ENCODE measurements around the gene SLF2. TPM values are rescaled to one million over a fixed set of nuclear protein-coding genes. Genes with fewer than 3 reads are reported as not detected.

The SLF2 gene
- total and polyA plus RNA-seq, 2 of the 8 experiments (the other 6 are each of a cell fraction or from before 2014, with no cell fraction given): 5.5 to 20.9 TPM

DNA sequence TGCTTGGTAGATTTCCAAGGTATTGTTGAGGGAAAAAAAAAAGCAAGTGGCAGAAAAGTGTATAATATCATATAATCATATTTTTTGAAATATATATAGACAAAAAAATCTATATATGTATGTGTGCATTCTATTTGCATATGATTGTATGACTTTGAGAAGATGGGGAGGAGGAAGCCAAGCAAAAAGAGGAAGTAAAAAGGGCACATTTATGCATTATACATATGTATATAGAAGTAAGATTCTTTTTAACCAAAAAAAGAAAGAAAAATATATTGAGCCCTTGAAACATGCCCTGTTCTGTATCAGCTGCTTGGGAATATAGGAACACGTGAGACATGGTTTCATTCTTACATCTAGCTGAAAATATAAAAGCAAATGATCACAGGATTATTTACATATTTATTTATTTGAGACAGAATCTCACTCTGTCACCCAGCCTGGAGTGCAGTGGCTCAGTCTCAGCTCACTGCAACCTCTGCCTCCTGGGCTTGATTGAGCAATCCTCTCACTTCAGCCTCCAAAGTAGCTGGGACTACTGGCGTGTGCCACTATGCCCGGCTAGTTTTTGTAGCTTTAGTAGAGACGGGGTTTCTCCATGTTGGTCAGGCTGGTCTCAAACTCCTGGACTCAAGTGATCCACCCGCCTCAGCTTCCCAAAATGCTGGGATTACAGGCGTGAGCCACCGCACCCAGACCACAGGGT, 18.0 kb upstream of the SLF2 start:
- Histone ChIP-seq H4K20me1 (replicated peaks in 1 of 2; ENCODE audit: control insufficient read depth in 1 of 2, insufficient read depth in 2 of 2, low read length in 2 of 2) (no peaks in the 10 kb centered on the region), H3K4me3 (ENCODE audit: extremely low read depth in 1 of 4, insufficient read depth in 2 of 4, low read depth in 3 of 4, low read length in 4 of 4) (no peak overlapping the region), H3K18ac (ENCODE audit: extremely low read depth, low read length) (no peak overlapping the region), H3K27ac (ENCODE audit: low read depth, low read length) (no peak overlapping the region), H4K91ac (replicated peaks; ENCODE audit: insufficient read length, low read length) (no peak overlapping the region), H3K36me3 (ENCODE audit: control insufficient read depth in 2 of 4, insufficient read depth in 4 of 4, low read length in 3 of 4) (no peaks in the 10 kb centered on the region), H2BK5ac (ENCODE audit: low read depth, low read length) (no peak overlapping the region), H3K79me2 (ENCODE audit: control insufficient read depth in 1 of 2, insufficient read depth in 2 of 2, low read length in 2 of 2) (no peaks in the 10 kb centered on the region), H3K4ac (replicated peaks; ENCODE audit: insufficient read length, low read depth, low read length) (no peak overlapping the region), H3K4me2 (ENCODE audit: insufficient read depth in 1 of 2, low read depth in 2 of 2, low read length in 2 of 2) (no peak overlapping the region), H2AK5ac (ENCODE audit: low read depth, low read length) (no peak overlapping the region), H3K23me2 (ENCODE audit: low read depth, low read length) (no peaks in the 10 kb centered on the region; the same call in 1 of the 2 replicates), H2BK15ac (ENCODE audit: low read length) (no peak overlapping the region), H4K8ac (ENCODE audit: extremely low read depth, insufficient read depth, low read length) (no peak overlapping the region), H3K27me3 (replicated peaks in 1 of 4; ENCODE audit: control insufficient read depth in 3 of 4, extremely low read depth in 1 of 4, insufficient read depth in 3 of 4, low read length in 3 of 4) (no peaks in the 10 kb centered on the region), H2BK12ac (ENCODE audit: low read depth, low read length) (no peak overlapping the region), H3K79me1 (ENCODE audit: low read depth, low read length) (no peaks in the 10 kb centered on the region), H4K5ac (ENCODE audit: insufficient read length, low read depth, low read length) (no peak overlapping the region), H2AFZ (ENCODE audit: low read length) (no peak overlapping the region), H2BK20ac (ENCODE audit: low read length) (no peak overlapping the region), H3K14ac (ENCODE audit: insufficient read length) (no peak overlapping the region), H3K56ac (replicated peaks; ENCODE audit: insufficient read length, low read depth, low read length) (no peak overlapping the region), H3K23ac (ENCODE audit: insufficient read length) (no peak overlapping the region), H3K4me1 (replicated peaks in 1 of 4; ENCODE audit: control insufficient read depth in 3 of 4, insufficient read depth in 4 of 4, low read length in 3 of 4) (peaks cover 0 to 8% (median 3%) of the 10 kb centered on the region in 4 experiments; a peak in 3 of 7 replicates), H3K9ac (replicated peaks in 1 of 4; ENCODE audit: extremely low read depth in 1 of 4, low read depth in 3 of 4, low read length in 3 of 4) (no peak overlapping the region), H3K9me3 (ENCODE audit: insufficient read depth in 2 of 2, low read depth in 1 of 2, low read length in 1 of 2) (no peaks in the 10 kb centered on the region), H2BK120ac (replicated peaks; ENCODE audit: low read depth, low read length) (no peak overlapping the region)
- DNase-seq (ENCODE audit: low read depth in 1 of 2, low spot score in 2 of 2) (peak in 1 of 2 experiments; percentile 24), FAIRE-seq (no peak)
- CTCF ChIA-PET (ENCODE audit: partially characterized antibody): interaction anchor here (0.8 to 1.3 kb wide), 7 partner anchors 14 to 287 kb away, joined by 3 to 6 read pairs (median 3); no protein-coding TSS in a partner anchor
- TF ChIP-seq CEBPB (IDR thresholded peaks at IDR 0.05; ENCODE audit: low read depth, low read length) (peak; percentile 73), KDM4A (IDR thresholded peaks at IDR 0.05; ENCODE audit: low read depth, low read length, severe bottlenecking) (no peak)
- WGBS, 2 experiments (ENCODE audit: extremely low coverage in 1 of 2, insufficient coverage in 1 of 2, insufficient read length in 1 of 2, insufficient replicate concordance in 2 of 2, low coverage in 1 of 2, low lambda C conversion rate in 2 of 2, missing lambda C conversion rate in 1 of 2): 88% methylated on average over 7 of the region's 7 CpGs; no CpG with 5 or more reads in 1 of the 2 experiments
- POLR2A ChIA-PET (ENCODE audit: partially characterized antibody): interaction anchor here (0.7 kb wide), 1 partner anchor 18 kb away, joined by 3 read pairs; no protein-coding TSS in a partner anchor
